Gastrocnemius medialis (tissue), 4 donors: ENCODE results near the gene TXNDC11.

ENCODE experiments used
- CTCF ChIP-seq, 5 experiments: fragments of 450-650 bp in 3 of 5; fragments of 200-600 bp in 2 of 5; sonication (generic) in 2 of 5; IDR thresholded peaks in 4 of 5; conservative IDR thresholded peaks in 1 of 5; 1 replicate in 4 of 5; 2 replicates in 1 of 5; pipeline ENCODE4 v1.5.1; 2016 to 2019; ENCODE audit warnings: antibody characterized with exemption in 5 of 5, mild to moderate bottlenecking in 3 of 5, moderate library complexity in 3 of 5
- POLR2A ChIP-seq, 2 donors: fragments of 450-650 bp; IDR thresholded peaks; one replicate each; pipeline ENCODE4 v1.6.1; 2017; ENCODE audit warnings: antibody characterized with exemption in 2 of 2, mild to moderate bottlenecking in 2 of 2, moderate library complexity in 2 of 2

- TF ChIP-seq CTCF (IDR thresholded peaks at IDR 0.05 in 4 of 5, conservative IDR thresholded peaks at IDR 0.05 in 1 of 5), result no peak
- peak; percentile 20 to 57 for TF ChIP-seq POLR2A (IDR thresholded peaks at IDR 0.05)
These were observed 6.9 kb downstream of the TXNDC11 start for GRCh38 chr16:11735787-11736186.
